Spleen (tissue), 11 donors: ENCODE measurements around the gene DNAJB14. TPM values are rescaled to one million over a fixed set of nuclear protein-coding genes. Genes with fewer than 3 reads are reported as not detected.

Experiments
- DNase-seq: peaks from one replicate; pipeline ENCODE4 v3.0.0-alpha.2; 2020
- H3K27ac ChIP-seq, 8 donors: fragments of 200-600 bp; sonication (generic) in 7 of 8; 1 replicate in 4 of 8; 2 replicates in 4 of 8; pipeline versions ENCODE4 v1.5.0 to v1.8.0; 2016 to 2021; ENCODE audit warnings: inconsistent platforms in 4 of 8, mild to moderate bottlenecking in 4 of 8, moderate library complexity in 1 of 8
- H3K27me3 ChIP-seq, 7 donors: fragments of 200-600 bp; sonication (generic) in 6 of 7; replicated peaks in 1 of 7; 1 replicate in 4 of 7; 2 replicates in 3 of 7; pipeline versions ENCODE4 v1.5.0 to v1.8.0; 2016 to 2021; ENCODE audit warnings: inconsistent platforms in 3 of 7, mild to moderate bottlenecking in 1 of 7
- H3K36me3 ChIP-seq, 6 donors: fragments of 200-600 bp; sonication (generic) in 5 of 6; 1 replicate in 4 of 6; 2 replicates in 2 of 6; pipeline versions ENCODE4 v1.5.0 to v1.8.0; 2016 to 2021; ENCODE audit warnings: inconsistent platforms in 2 of 6
- H3K4me1 ChIP-seq, 6 donors: fragments of 200-600 bp; sonication (generic) in 5 of 6; 1 replicate in 3 of 6; 2 replicates in 3 of 6; pipeline versions ENCODE4 v1.5.0 to v1.8.0; 2016 to 2021; ENCODE audit warnings: inconsistent platforms in 3 of 6
- H3K4me3 ChIP-seq, 8 donors: fragments of 200-600 bp; sonication (generic) in 7 of 8; 1 replicate in 4 of 8; 2 replicates in 4 of 8; pipeline versions ENCODE4 v1.5.0 to v1.8.0; 2016 to 2021; ENCODE audit warnings: inconsistent platforms in 4 of 8, mild to moderate bottlenecking in 4 of 8, moderate library complexity in 2 of 8
- H3K9me3 ChIP-seq, 8 donors: fragments of 200-600 bp; sonication (generic) in 7 of 8; 1 replicate in 4 of 8; 2 replicates in 4 of 8; pipeline versions ENCODE4 v1.5.0 to v1.8.0; 2016 to 2021; ENCODE audit warnings: inconsistent platforms in 4 of 8
- POLR2A ChIP-seq, 3 donors: fragments of 450-650 bp; IDR thresholded peaks; one replicate each; pipeline ENCODE4 v1.5.1; 2017; ENCODE audit warnings: antibody characterized with exemption in 3 of 3, mild to moderate bottlenecking in 1 of 3
- POLR2AphosphoS5 ChIP-seq, 3 donors: sonication (generic); formaldehyde crosslinking; IDR thresholded peaks; one replicate each; pipeline ENCODE4 v1.5.1; 2017; ENCODE audit warnings: antibody characterized with exemption in 3 of 3
- WGBS, 5 donors: extraction: QIAGEN DNeasy Blood & Tissue Kit in 3 of 5; methylation state at CpG; one replicate each; pipeline versions ENCODE4 v1.1.5 to v1.1.7; 2013 to 2018; 5-methylcytosine and 5-hydroxymethylcytosine counted together
- intact Hi-C: fragments of 100-400 bp; cut with DNase I; formaldehyde crosslinking; loops from one replicate; pipeline ENCODE4 v1.15.0; 2023; ENCODE audit warnings: low total_unique reads
- polyA plus RNA-seq, 3 donors: library from polyadenylated mRNA; stranded (reverse); fragments of 200-250 nt; gene quantifications; one replicate each; pipeline ENCODE4 v1.2.1, GENCODE V29; 2013
- total RNA-seq, 7 donors: library from RNA; depleted of rRNA in 3 of 7; stranded (reverse); fragments of >200 nt in 3 of 7; fragmentation: NEBNext Ultra II Directional in 4 of 7; extraction: Animal tissue kit (Norgen Biotek cat#: 25700) in 4 of 7; gene quantifications; one replicate each; pipeline versions ENCODE4 v1.1.0 to v1.2.1, GENCODE V29; 2016 to 2021
- TF ChIP-seq, protein P1 (sequence below), 11 experiments: fragments of 200-600 bp in 7 of 11; fragments of 450-650 bp in 4 of 11; sonication (generic) in 4 of 11; IDR thresholded peaks in 8 of 11; conservative IDR thresholded peaks in 3 of 11; 1 replicate in 7 of 11; 2 replicates in 4 of 11; pipeline versions ENCODE4 v1.4.0 to v1.8.0; 2016 to 2021; ENCODE audit warnings: antibody characterized with exemption in 11 of 11, inconsistent platforms in 4 of 11, mild to moderate bottlenecking in 1 of 11
- donor health status: healthy with polysubstance abuse.
- donor health status: DM: no; HTN: no; CAD: no; lungs with moderate emphysema.
- donor health status: DM: no; HTN: no; CAD: no.
- donor health status: Bipolar disorder and iron deficiency.
- donor health status: healthy.
- donor health status: DM: no; HTN: no; CAD: no.
- donor health status: DM: yes; HTN: yes; CAD: no.

The DNAJB14 gene
- total and polyA plus RNA-seq, 10 donors: 10.6 to 77.7 (median 53.3) TPM

DNA sequence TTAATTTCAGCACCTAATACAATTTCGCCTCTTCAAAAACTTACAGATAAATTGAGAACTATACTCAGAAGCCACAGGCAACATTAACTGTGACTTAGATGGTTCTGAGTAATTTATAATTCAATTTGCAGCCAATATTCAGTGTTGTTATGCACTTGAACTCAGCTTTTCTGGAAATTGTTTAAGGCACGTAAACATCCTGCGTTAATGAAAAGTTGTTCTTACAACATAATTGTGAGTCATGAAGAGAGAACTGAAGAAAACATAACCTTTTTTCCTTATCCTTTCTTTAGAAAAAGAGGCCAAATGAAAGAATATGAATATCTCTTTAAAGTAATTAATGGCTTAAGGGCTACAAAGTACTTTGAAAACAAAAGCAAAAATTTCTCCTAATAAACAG is 20.3 kb upstream of the DNAJB14 start:
- 92 to 97% (median 95%) methylated on average over 3 of the region's 3 CpGs for WGBS, 5 donors
- intact Hi-C loops: no loop called here
- Histone ChIP-seq H3K9me3 (no peaks in the 10 kb centered on the region), H3K4me1 (no peaks in the 10 kb centered on the region), H3K36me3 (no peaks in the 10 kb centered on the region), H3K27ac (no peak overlapping the region), H3K4me3 (no peak overlapping the region), H3K27me3 (no peaks in the 10 kb centered on the region)
- TF ChIP-seq, protein P1, sequence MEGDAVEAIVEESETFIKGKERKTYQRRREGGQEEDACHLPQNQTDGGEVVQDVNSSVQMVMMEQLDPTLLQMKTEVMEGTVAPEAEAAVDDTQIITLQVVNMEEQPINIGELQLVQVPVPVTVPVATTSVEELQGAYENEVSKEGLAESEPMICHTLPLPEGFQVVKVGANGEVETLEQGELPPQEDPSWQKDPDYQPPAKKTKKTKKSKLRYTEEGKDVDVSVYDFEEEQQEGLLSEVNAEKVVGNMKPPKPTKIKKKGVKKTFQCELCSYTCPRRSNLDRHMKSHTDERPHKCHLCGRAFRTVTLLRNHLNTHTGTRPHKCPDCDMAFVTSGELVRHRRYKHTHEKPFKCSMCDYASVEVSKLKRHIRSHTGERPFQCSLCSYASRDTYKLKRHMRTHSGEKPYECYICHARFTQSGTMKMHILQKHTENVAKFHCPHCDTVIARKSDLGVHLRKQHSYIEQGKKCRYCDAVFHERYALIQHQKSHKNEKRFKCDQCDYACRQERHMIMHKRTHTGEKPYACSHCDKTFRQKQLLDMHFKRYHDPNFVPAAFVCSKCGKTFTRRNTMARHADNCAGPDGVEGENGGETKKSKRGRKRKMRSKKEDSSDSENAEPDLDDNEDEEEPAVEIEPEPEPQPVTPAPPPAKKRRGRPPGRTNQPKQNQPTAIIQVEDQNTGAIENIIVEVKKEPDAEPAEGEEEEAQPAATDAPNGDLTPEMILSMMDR (IDR thresholded peaks at IDR 0.05 in 8 of 11, conservative IDR thresholded peaks at IDR 0.05 in 3 of 11): no peak
- TF ChIP-seq POLR2A (IDR thresholded peaks at IDR 0.05) (no peak), POLR2AphosphoS5 (IDR thresholded peaks at IDR 0.05) (no peak)
- no peak for DNase-seq

DNA sequence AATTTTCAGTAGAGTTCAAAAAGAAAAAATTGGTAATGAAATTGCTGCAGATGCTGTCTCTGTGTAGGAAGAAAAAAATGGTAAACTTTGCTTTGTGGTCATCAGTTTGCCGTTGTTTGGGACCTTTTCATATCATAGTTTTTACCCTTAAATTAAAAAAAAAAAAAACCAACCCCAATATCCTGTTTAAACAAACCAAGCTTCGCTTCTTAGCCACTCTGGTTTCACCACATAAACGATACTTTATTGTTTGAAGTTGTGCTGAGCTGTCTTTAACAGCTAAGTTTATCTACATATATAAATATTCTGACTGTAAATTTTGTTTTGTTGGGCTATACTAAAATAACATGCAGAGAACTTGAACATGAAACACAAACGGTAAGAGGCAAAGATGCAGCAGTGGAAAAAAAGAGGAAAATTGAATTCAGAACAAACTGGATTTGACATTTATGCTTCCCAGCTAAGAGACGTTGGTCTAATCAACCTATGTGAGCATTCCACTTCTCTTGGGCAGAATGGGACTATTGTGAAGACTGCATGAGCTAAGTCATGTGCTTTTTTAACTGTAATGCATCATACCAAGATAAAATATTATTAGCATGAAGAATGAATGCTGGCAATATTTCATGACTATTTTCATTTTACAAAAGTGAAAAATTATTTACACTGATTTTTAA is 19.4 kb upstream of the DNAJB14 start:
- WGBS, 5 donors: 62 to 72% (median 69%) methylated on average over 5 of the region's 5 CpGs
- TF ChIP-seq, protein P1 (IDR thresholded peaks at IDR 0.05 in 8 of 11, conservative IDR thresholded peaks at IDR 0.05 in 3 of 11): no peak
- TF ChIP-seq POLR2A (IDR thresholded peaks at IDR 0.05) (no peak), POLR2AphosphoS5 (IDR thresholded peaks at IDR 0.05) (no peak)

DNA sequence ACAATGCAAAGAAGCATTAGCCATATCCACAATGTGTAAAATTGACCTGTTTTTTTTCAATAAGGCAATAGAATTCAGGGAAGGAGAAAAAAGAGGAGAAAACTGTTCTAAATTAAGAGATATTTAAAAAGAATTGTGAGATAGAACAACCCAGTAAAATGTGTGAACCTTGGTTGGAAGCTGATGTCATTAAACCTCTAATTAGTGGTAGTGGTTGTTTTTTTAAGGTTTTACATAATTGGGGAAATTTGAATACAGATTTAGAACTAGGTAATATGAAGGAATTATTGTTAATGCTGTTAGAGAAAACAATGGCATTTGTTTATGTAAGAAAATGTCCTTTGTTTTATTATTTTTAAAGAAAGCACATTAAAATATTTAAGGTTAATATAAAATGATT is 18.8 kb upstream of the DNAJB14 start:
- DNase-seq: no peak
- H3K27me3 ChIP-seq: no peaks in the 10 kb centered on the region
- intact Hi-C loops: no loop called here
- H3K27ac ChIP-seq: no peak overlapping the region
- TF ChIP-seq POLR2A (IDR thresholded peaks at IDR 0.05): no peak
- no peak for TF ChIP-seq POLR2AphosphoS5 (IDR thresholded peaks at IDR 0.05)
- TF ChIP-seq, protein P1 (IDR thresholded peaks at IDR 0.05 in 8 of 11, conservative IDR thresholded peaks at IDR 0.05 in 3 of 11): no peak
- no peaks in the 10 kb centered on the region for H3K4me1 ChIP-seq
- H3K9me3 ChIP-seq: no peaks in the 10 kb centered on the region
- no peak overlapping the region for H3K4me3 ChIP-seq
- no peaks in the 10 kb centered on the region for H3K36me3 ChIP-seq

More for the DNA sequence above, 19.4 kb upstream of the DNAJB14 start:
- H3K4me1 ChIP-seq: no peaks in the 10 kb centered on the region
- no peaks in the 10 kb centered on the region for H3K9me3 ChIP-seq
- no peak for DNase-seq
- intact Hi-C loops: no loop called here
- no peak overlapping the region for H3K27ac ChIP-seq
- H3K27me3 ChIP-seq: no peaks in the 10 kb centered on the region
- no peaks in the 10 kb centered on the region for H3K36me3 ChIP-seq
- no peak overlapping the region for H3K4me3 ChIP-seq

DNA sequence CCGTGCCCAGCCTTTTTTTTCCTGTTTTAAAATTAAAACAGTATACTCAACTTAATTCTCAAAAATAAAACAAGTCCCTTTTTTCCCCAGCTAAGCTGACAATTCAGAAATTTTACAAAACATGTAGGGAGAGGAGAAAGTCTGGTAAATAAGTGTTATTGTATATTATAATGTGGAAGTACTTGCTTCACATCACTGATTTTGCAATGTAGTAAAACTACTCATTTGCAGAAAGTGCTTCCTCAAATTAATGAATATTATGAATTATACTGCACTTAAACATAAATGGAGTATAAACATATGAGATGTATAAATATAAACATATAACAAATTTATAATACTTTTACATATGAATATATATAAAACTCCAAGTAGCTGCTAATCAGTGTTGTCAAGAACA is 15.3 kb upstream of the DNAJB14 start:
- 90 to 100% (median 96%) methylated on average over 1 of the region's 1 CpG for WGBS, 5 donors
- H3K36me3 ChIP-seq: no peaks in the 10 kb centered on the region
- no peak overlapping the region for H3K27ac ChIP-seq
- peaks cover 0 to 12% (median 0%) of the 10 kb centered on the region in 8 donors for H3K9me3 ChIP-seq
- intact Hi-C loops: no loop called here
- no peaks in the 10 kb centered on the region for H3K4me1 ChIP-seq
- H3K4me3 ChIP-seq: no peak overlapping the region
- TF ChIP-seq, protein P1 (IDR thresholded peaks at IDR 0.05 in 8 of 11, conservative IDR thresholded peaks at IDR 0.05 in 3 of 11): no peak
- TF ChIP-seq POLR2A (IDR thresholded peaks at IDR 0.05) (no peak), POLR2AphosphoS5 (IDR thresholded peaks at IDR 0.05) (no peak)
- no peak for DNase-seq
- H3K27me3 ChIP-seq: no peaks in the 10 kb centered on the region
